ENCODE data around the gene HOXB5.

HOXB5 gene

DNA sequence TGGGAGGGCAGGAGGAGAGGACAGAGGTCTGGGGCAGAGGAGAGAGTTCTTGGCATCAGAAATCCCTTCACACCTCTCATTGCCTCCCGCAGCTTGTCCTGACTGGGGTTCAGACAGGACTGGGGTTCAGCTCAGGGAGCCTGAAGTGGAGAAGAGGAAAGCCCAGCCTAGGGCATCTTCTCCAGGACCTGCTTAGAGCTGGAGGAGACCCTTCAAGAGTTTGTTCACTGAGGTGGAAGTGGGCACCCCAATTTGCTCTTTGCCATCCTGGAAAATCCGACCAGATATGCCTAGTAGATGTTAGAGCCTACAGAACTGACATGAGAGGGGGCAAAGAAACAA lies 5.5 kb downstream of the HOXB5 start:
- no peak for DNase-seq

DNA sequence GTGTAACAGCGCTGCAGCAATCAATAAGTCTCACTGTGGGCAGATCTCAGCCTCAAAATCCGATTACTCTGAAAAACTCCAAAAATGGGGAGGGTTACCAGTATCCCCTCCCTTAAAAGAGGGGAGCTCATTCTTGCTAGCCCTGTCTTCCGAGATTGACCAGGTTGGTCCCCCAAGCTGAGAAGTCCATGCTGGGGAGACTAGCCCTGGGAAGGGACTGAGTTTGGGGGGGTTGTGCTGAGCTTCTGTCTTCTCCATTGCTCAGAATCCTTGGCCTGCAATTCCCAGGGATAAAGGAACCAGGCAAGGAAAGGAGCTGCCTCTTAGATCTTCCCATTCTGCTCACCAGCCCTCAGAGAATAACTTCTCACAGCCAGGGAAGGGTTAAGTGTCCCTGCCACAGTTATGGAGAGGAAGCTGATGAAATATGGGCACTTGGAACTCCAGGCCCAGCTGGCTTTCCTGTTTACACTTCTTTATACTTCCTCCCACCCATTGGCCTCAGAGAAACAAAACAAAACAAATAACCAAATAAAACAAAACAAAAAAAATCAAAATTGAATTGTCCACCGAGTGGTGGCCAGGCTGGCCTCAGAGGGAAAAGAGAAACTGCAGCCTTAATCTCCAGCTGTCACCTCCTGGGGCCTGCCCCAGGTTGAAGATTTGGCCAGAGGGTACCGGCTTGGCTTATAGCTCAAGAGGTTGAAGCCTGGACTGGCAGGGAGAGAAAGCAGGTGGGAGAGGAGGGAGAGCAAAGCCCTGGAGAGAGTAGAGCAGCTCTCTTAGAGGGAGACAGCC lies 6.1 kb downstream of the HOXB5 start:
- no peak for DNase-seq

DNA sequence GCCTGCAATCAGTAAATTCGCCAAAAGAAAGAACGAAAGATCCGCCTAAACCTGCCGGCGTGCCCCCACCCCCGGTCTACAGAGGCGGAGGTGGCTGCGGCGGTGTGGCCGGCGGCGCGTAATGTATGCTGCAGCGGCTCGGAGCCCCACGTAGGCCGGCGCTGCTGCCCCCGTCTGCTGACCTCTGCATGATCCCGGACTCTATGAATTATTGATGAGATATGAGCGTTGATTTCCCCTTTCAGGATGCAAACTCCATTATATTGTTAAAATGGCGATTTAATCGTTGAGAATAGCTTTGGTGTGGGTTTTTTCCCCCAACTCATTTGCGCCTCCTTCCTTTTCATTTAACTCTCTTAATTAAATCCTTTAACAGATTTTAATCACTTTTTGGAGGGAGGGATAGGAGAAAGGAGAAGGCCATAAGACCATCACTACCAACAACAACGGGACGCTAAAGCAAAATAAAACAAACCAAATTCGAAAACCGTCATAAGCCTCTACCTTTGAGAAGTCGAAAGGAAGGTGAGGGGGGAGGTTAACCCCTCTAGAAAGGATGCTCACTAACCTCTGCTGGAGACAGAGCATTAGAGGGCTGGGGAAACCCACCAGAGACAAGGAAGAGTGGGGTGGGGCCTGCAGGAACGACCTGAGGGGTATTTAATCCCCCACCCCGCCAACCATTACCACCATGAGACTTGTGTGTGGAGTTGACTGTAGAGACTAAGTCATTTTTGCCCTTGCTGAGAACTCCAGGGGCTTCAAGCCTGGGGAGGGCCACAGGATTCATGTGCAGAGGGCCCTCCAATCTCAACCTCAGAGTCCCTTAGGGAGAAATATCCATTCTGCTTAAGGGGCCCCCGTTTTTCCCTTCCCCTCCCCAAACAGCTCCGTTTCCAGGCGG lies 7.0 kb downstream of the HOXB5 start:
- peak in 1 of 2 donors; percentile 51 for DNase-seq

- DNase-seq, result no peak
Observed at GRCh38 chr17:48584223-48584741, 9.3 kb downstream of the HOXB5 start.

DNA sequence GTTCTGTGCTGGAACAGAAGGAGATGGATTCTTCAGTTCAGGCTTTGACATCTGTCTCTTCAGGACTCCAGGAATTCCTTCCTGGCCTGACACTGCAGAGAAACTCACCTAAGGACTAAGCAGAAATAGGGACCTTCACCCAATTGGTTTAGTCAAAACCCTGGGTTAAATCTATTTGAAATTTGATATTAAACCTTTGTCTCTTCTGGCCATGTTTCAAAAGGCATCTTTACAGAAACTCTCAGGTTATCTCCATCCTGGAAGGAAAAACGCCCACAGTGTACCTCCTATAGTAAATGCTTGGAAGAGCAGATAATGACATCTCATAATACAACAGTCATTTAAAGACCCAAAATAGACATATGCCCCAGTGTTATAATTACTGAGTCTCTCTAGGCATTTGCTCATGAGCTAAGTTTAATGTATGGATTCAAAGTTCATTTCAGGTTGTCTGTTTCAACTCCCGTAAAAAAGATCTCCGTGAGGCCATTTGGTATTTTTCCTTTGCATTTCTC lies 9.8 kb downstream of the HOXB5 start:
- DNase-seq, result no peak

GRCh38 chr17:48582750-48583069 lies 10.9 kb downstream of the HOXB5 start:
- DNase-seq, result no peak

- no peak for DNase-seq
Observed at GRCh38 chr17:48579760-48580554, 13.6 kb downstream of the HOXB5 start.

GRCh38 chr17:48579471-48579759 lies 14.2 kb downstream of the HOXB5 start:
- DNase-seq, result no peak

DNA sequence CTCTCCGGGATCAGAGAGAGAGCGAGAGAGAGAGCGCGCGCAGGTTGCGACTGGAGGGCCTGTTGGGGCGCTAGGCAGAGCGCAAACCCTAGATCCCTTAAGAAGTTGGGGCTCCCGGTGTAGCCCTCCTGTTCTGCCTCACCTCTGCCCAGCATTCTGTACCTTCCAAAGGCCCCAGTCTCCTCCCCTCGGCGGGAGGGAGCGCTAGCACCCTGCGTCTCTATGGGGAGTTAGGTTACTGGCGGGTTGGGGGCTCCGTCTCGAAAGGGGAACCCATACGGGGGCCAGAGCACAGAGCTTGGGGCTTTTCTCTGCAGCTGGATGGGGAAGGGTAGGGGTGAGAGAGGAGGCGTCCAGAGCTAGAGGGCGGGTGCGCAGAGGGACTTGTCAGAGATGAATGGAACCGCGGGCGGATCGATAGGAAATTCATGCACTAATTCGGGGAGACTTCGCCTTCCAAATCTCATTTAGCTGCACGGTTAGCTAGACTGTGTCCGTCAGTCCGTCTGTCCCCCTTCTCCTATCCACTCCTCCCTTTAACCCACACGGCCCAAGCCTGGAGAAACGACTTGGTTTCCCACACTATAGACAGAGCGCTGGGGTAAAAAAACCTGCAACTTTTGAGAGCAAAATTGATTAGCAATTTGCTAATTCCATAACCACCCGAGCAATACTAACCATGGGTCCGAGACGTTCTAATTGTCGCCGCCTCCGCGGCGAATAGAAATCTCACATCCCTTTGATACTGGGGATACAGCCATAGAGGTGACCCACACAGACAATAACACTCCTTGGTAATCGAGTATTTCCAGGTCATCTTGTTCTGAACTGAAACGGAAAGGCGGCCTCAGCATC lies 14.7 kb downstream of the HOXB5 start:
- peak in 1 of 2 donors; percentile 27 for DNase-seq

- peak; percentile 52 to 64 for DNase-seq
Observed at GRCh38 chr17:48577946-48578615, 15.5 kb downstream of the HOXB5 start, which contains the start of gene HOXB4. Gene HOXB4 (minus strand): TSS chr17:48578350. CDS start chr17:48578319, 31 bp downstream.

DNA sequence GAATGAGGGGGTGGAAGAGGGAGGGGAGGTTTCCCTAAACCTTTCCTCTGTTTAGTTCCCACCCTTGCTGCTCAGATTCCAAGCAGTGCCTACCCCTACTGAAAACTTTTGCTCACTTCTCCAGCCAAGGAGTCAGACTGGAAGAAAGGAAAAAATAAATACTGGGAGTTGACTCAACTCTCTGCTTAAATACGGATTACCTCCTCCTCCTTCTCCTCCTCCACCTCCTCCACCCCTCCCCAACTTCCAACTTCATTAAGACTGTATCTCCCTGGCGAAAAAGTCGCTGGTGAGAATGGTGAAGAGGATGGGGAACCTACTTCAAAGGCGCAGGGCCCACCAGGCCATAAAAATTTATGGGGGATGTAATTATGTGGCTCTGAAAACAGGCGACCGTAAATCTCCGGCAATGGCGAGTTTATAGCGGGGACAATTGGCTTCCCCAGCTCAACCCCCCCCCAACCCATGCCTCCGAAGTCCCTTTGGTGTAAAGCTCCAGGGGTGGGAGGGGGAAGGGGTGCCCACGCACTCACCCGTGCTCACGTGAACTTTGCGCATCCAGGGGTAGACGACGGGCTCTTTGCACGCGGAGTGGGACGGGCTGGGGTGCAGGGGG lies 16.1 kb downstream of the HOXB5 start:
- no peak for DNase-seq

DNA sequence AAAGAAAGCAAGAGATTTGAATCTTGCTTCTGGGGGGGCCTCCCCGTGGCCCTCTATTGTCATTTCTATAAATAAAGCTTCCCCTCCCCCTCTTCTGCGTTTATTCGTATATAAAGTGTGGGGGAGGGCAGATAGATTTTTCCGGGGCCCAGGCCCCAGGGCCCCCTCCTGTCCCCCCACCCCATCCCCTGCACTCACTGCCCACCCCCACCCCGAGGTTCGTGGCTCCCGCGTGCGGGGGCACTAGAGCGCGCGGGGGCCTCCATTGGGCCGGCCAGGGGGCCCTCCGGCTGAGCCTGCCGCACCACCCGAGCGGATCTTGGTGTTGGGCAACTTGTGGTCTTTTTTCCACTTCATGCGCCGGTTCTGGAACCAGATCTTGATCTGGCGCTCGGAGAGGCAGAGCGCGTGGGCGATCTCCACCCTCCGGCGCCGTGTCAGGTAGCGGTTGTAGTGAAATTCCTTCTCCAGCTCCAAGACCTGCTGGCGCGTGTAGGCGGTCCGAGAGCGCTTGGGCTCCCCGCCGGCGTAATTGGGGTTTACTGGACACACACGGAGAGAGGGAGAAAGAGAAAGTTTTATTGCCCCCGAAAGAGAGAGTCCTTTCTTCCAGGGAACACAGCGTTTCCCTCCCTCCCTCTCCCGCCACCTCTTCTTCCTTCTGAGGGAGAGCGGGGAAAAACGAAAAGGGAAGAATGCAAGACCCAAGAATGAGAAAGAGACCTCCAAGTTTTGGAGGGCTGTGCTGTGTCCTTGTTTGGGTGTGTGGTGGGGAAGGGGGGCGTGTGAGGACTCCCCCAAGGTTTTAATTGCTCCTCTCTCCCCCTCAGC lies 16.9 kb downstream of the HOXB5 start:
- DNase-seq, result no peak

- no peak for DNase-seq
Observed at GRCh38 chr17:48575673-48576478, 17.7 kb downstream of the HOXB5 start.

DNA sequence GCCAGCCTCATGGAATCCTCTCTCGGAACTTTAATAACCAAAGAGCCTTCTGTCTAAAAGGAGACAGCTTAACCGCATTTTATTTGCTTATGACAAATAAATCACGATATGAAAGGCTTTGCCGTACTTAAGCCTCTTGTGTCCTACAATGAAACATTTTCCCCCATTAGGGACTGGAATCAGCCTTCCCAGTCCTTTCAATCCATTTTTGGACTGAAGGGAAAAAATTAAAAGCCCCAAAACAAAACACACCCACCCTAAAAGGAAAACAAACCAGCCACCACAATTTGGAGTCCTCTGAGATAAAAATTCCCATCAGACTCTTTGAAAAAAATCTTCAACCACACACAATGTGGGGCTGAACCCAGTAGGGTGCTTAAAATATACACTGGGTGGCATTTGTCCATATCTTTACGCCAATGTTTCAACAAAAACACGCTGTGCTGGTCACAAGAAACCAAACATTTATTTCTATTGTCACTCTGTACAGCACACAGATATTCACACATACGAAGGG lies 18.5 kb downstream of the HOXB5 start:
- DNase-seq, result no peak

GRCh38 chr17:48574505-48575065 lies 19.0 kb downstream of the HOXB5 start:
- DNase-seq, result no peak

DNA sequence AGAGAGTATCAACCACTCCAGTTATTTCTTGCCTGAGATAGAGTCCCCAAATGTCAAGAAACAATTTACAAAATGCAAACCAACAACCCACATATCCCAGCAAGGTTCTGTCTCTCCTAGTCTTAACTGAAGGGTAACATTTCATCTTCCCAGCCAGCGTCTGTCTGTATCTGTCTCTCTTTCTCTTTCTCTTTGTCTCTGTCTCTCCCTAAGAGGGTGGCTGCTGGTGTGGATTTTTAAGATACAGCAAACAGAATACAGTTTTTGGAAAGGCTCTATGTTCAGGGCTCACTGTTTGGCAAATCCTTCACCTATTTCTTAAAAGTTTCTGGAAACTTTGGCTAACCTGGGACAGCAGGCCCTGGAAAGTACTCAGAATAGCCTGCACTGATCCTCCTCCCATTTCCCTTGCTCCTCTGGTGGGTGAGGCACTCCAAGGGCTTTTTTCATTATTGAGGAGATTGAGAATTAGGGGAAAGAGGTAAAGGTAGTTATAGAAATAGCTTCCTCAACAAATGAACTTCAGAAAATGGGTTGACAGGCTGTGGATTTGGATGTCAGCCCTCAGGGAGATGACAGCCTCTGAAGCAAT lies 21.7 kb downstream of the HOXB5 start:
- no peak for DNase-seq

DNA sequence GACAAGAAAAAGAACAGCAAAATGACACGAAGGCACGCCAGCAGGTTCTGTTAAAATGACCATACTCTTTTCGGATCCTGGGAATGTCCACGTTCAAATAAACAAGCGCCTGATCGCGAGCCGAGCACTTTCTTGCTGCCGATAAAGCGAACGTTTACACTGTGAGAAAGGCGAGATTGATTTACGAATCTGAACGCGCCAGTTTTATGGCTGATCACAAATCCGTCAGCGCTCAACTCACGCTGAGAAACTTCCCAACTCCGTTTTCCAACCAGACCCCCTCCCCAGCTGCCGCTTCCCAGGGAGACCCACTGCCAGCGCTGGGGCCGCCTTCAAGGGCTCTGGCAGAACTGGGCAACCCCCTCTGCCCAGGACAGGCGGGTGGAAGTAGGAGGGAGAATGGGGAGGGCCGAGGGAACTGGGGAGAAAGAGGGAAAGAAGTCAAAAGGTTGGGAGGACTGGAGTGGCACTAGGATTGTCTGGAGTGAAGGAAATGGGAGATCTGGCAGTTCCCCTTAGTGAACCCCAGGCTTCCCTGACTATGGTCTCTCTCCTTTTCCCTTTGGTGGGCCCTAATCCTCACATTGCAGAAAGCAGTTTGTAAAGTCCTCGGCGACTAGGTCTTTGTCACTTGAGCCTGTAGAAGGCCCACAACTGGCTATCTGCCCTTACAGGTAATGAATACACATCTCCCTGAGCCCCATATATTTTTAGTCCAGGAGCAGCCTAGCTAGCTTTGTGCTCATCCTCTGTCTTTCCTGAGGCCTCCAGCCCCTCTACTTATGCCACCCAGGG lies 22.4 kb downstream of the HOXB5 start:
- no peak for DNase-seq

Measured in activated CD4-positive, alpha-beta T cell treated with anti-CD3 and anti-CD28 coated beads for 4 hours (primary cell).